Activated CD4-positive, alpha-beta T cell treated with anti-CD3 and anti-CD28 coated beads for 4 hours (primary cell): Measurements from ENCODE around the gene TRIP12.
A peak's percentile ranks its signal among the peaks of the same experiment; 100 is the strongest.
"Not testable (repeated sequence)": the region's sequence is repeated elsewhere in the genome, so short reads cannot be mapped to it uniquely, and the experiment has no call there.

Experiments used
- DNase-seq, 2 donors: peaks; one replicate each; pipeline ENCODE4 v3.0.0-alpha.2; 2020

Gene TRIP12

DNA sequence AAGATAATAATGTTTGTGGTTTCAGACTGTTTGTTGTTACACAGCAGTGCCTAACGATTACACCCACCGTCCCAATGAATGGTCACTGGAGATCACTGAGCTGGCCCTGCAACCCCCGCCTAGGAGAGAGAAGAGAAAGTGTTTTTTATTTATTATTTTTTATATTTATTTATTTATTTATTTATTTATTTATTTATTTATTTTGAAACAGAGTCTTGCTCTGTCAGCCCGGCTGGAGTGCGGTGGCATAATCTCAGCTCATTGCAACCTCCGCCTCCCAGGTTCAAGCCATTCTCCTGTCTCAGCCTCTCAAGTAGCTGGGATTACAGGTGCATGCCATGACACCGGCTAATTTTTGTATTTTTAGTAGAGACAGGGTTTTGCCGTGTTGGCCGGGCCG lies 164.3 kb downstream of the TRIP12 start:
- DNase-seq, result not testable (repeated sequence)

- no peak for DNase-seq
Observed at GRCh38 chr2:229752970-229753729, 168.7 kb downstream of the TRIP12 start.

DNA sequence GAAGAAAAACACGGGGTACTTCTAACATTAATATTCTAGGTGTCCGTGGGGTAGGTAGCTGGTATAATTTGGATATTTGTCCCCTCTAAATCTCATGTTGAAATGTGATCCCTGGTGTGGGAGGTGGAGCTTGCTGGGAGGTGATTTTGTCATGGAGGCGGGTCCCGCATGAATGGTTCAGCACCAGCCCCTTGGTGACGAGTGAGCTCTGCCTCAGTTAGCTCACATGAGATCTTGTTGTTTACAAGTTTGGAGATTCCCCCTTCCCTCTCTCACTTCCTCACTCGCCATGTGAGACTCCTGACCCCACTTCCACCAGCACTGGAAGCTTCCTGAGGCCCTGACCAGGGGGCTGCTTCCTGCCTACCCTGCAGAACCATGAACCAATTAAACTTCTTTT lies 172.0 kb downstream of the TRIP12 start:
- DNase-seq, result no peak

DNA sequence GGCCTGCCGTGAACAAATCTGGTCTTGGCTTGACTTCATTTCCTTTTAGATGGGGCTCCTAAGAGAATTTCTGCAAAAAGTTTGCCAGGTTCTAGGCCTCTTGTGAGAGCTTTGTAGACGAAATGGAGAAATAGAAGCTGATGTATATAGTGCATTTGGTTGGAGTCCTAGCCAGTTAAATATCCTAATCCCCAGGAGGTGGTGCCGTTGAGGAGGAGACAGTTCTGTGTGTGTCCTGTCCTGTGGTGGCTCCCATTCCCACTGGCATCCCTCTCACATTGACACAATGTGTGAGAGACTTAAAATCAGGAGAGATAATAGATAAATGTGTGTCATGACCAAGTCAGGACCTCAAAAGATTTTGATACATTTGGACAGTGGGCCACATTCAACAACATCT lies 172.9 kb downstream of the TRIP12 start:
- DNase-seq, result no peak

- DNase-seq, result not testable (repeated sequence)
Observed at GRCh38 chr2:229742691-229743090, 179.1 kb downstream of the TRIP12 start.

- DNase-seq, result no peak
Observed at GRCh38 chr2:229740279-229740678, 181.5 kb downstream of the TRIP12 start.

- no peak for DNase-seq
Observed at GRCh38 chr2:229738024-229738625, 183.7 kb downstream of the TRIP12 start.

DNA sequence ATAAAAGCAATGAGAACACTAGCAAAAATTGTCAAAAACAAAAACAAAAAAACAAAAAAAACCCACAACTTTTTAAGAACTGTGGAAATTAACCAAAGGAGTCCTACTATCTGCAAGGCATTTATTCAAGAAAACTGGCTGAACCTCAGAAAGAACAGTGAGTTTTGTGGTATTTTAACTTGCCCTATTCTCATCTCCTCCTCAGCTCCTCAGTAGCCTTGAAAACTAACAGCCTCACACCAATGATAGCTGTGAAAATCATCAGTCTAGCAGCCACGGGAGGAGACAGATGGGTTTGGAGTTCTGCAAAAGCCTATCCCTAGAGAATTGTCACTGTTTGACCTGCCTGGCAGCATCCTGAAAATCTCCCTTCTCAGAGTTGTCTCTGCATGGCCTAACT lies 187.4 kb downstream of the TRIP12 start:
- no peak for DNase-seq

GRCh38 chr2:229733611-229734245 lies 188.1 kb downstream of the TRIP12 start:
- no peak for DNase-seq

GRCh38 chr2:229732897-229733296 lies 188.9 kb downstream of the TRIP12 start:
- DNase-seq, result no peak

DNA sequence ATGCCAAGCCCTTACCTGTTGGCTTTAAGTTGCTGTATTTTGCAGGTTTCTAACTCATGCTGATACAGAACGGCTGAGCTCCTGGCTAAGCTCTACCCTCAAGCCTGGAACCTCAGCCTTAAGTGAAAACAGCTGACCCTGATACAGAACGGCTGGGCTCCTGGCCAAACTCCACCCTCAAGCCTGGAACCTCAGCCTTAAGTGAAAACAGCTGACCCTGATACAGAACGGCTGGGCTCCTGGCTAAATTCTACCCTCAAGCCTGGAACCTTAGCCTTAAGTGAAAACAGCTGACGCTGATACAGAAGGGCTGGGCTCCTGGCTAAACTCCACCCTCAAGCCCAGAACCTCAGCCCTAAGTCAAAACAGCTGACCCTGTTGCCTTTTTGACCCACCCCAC lies 189.9 kb downstream of the TRIP12 start:
- DNase-seq, result no peak

- DNase-seq, result no peak
Observed at GRCh38 chr2:229731363-229731762, 190.4 kb downstream of the TRIP12 start.

DNA sequence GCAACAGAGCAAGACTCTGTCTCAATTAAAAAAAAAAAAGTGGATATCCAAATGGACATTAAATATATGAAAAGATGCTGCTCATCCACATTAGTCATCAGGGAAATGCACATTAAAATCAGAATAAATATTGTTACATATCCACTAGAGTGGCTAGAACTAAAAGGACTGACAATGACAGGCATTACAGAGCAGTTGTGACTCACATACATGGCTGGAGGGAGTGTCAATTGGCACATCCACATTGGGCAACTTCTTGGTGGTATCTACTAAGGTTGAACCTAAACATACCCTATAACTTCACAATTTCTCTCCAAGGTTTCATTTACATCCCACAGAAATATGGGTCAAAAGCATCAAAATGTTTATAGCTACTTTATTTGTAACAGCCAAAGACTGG lies 193.4 kb downstream of the TRIP12 start:
- no peak for DNase-seq

GRCh38 chr2:229726643-229727042 lies 195.2 kb downstream of the TRIP12 start:
- DNase-seq, result no peak

DNA sequence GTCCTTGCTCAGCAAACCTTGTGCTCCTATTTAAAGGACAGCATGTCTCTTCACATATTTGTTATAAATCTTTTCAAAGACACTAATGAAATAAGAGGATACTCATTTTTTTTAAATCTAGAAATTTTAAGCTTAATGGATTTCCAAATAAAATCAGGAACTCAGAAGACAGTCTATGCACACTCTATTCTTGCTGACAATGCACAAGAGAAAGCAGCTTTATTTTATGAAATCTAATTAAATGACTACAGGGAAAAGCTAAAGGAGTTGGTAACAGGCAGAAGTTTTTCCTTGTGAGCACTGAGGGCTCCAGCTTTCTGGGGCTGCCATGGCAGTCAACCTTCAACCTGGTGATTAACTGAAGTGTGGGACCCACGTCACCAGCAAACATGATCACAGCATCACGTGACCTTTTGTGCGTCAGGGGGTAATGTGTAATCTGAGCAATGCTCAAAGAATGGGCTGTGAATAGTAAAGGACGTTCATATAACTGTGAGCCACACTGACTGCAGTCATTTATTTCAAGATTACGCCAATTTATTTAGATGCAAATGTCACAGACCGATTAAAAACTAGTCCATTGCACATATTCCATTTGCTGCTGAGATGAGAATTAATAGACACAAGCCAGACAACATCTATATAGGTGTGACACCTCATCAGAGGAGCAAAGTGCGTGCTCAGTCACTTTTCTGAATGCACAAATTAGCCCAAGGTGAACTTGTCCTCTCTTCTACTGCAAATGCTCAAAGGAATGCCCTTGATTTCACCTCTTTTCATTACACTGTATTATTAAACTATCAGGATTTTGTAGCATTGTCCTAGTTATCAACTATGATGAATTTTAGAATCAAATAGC lies 195.9 kb downstream of the TRIP12 start:
- no peak for DNase-seq

DNA sequence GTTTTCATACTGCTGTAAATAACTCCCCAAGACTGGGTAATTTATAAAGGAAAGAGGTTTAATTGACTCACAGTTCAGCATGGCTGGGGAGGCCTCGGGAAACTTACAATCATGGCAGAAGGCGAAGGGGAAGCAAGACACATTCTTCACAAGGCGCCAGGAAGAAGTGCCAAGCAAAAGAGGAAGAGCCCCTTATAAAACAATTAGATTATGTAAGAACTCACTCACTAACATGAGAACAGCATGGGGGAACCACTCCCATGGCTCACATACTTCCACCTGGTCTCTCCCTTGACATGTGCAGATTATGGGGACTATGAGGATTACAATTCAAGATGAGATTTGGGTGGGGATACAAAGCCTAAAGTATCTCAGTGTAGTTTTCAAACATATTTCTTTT lies 198.6 kb downstream of the TRIP12 start:
- DNase-seq, result not testable (repeated sequence)

DNA sequence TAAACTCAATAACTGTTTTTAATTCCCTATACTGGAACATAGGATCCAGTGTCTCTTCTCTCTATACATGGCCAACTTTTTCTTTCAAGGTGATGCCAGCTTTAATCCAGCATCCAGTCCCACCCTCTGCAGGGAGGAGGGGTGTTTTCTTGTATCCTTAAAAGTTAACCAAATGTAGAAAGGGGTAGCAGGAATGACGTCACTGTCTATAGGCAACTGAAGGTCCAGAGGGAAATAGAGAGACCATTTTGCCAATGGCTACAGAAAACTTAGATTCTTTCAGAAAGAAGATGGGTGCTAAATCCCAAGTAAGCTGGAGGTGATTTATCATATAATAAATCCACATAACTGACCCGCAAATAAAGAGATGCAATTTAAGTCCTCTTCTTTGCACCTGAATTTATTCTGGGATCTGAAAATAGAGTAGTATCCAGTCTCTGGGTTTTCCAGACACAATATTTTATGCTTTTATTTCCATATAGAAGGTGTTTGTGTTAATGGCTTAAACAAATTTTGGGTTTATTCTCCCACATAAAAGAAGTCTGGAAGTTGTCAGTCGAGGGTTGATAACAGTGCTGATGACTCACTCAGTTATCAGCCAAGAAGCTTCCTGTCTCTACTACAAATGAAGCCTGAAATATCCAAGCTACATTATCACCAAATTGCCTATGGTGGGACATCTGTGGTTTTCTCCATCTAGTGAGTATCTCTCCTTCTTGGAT lies 201.7 kb downstream of the TRIP12 start:
- DNase-seq, result no peak

DNA sequence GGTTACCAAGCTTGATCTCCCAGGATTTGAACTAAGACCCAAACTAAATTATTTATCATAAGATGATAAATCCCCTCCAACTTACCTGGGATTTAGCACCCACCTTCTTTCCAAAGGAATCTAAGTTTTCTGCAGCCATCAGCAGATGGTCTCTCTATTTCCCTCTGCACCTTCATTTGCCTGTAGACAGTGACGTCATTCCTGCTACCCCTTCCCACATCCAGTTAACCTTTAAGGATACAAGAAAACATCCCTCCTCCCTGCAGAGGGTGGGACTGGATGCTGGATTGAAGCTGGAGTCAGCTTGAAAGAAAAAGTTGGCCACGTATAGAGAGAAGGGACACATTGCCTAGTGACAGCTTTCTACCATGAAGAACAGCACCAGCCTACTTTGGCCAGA lies 203.8 kb downstream of the TRIP12 start:
- no peak for DNase-seq

DNA sequence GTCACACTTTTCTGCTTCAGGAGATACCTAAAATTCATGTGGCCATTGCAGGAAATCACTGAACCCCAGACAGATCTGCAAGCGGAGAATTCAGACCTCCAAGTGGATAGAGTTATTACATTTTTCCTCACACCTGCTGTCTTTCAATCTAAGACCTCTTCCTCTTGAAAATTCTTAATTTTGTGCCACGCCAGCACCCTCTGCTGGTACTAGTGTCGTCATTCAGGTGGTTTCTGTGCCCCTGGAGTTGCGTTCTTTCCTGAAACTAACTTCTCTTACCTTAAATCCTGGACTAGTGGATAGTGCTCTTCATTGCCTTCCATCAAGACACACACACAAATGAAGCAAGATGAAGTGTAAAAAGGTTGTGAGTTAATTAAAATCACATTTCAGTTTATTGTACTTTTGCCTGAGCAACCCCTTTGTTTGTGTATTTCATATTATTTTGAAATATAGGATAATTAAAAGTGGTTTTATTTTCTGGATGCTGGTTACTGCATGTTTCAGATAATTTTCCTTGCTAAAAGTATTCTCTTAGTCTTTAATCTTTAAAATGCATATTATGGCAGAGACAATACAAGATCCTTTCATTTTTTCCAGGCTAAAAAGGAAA lies 205.8 kb downstream of the TRIP12 start:
- peak in 1 of 2 donors; percentile 18 for DNase-seq

- no peak for DNase-seq
Observed at GRCh38 chr2:229714736-229715541, 206.9 kb downstream of the TRIP12 start.

- peak; percentile 5 to 34 for DNase-seq
Observed at GRCh38 chr2:229714080-229714735, 207.6 kb downstream of the TRIP12 start, which contains the start of gene DNER. Gene DNER (minus strand): TSS chr2:229714555. CDS start chr2:229714423, 132 bp downstream.
